Lower leg skin (tissue), 3 donors: ENCODE measurements around the gene HS3ST3A1.

Source experiments
- POLR2A ChIP-seq, 2 donors: fragments of 450-650 bp; IDR thresholded peaks; one replicate each; pipeline ENCODE4 v1.6.1; 2016 to 2017; ENCODE audit warnings: antibody characterized with exemption in 2 of 2, mild to moderate bottlenecking in 1 of 2, moderate library complexity in 1 of 2
- TF ChIP-seq, protein P1 (sequence below), 3 donors: fragments of 450-650 bp; IDR thresholded peaks; one replicate each; pipeline ENCODE4 v1.5.1; 2016; ENCODE audit warnings: antibody characterized with exemption in 3 of 3, mild to moderate bottlenecking in 3 of 3, moderate library complexity in 2 of 3

DNA sequence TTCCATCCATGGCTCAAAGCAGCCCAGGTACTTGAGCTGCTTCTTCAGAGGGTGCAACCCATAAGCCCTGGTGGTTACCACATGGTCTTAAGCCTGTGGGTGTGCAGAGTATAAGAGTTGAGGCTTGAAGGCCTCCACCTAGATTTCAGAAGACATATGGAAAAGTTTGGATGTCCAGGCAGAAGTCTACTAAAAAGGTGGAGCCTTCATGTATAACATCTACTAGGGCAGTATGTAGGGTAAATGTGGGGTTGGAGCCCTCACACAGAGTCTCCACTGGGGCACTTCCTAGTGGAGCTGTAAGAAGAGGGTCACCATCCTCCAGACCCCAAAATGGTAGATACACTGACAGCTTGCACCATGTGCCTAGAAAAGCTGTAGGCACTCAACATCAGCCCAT lies 120.9 kb downstream of the HS3ST3A1 start:
- TF ChIP-seq, protein P1, sequence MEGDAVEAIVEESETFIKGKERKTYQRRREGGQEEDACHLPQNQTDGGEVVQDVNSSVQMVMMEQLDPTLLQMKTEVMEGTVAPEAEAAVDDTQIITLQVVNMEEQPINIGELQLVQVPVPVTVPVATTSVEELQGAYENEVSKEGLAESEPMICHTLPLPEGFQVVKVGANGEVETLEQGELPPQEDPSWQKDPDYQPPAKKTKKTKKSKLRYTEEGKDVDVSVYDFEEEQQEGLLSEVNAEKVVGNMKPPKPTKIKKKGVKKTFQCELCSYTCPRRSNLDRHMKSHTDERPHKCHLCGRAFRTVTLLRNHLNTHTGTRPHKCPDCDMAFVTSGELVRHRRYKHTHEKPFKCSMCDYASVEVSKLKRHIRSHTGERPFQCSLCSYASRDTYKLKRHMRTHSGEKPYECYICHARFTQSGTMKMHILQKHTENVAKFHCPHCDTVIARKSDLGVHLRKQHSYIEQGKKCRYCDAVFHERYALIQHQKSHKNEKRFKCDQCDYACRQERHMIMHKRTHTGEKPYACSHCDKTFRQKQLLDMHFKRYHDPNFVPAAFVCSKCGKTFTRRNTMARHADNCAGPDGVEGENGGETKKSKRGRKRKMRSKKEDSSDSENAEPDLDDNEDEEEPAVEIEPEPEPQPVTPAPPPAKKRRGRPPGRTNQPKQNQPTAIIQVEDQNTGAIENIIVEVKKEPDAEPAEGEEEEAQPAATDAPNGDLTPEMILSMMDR (IDR thresholded peaks at IDR 0.05), result no peak
- no peak for TF ChIP-seq POLR2A (IDR thresholded peaks at IDR 0.05)
